Gastrocnemius medialis (tissue), 4 donors: ENCODE measurements around the gene NECTIN1.

ENCODE experiments used
- CTCF ChIP-seq, 5 experiments: fragments of 450-650 bp in 3 of 5; fragments of 200-600 bp in 2 of 5; sonication (generic) in 2 of 5; IDR thresholded peaks in 4 of 5; conservative IDR thresholded peaks in 1 of 5; 1 replicate in 4 of 5; 2 replicates in 1 of 5; pipeline ENCODE4 v1.5.1; 2016 to 2019; ENCODE audit warnings: antibody characterized with exemption in 5 of 5, mild to moderate bottlenecking in 3 of 5, moderate library complexity in 3 of 5
- POLR2A ChIP-seq, 2 donors: fragments of 450-650 bp; IDR thresholded peaks; one replicate each; pipeline ENCODE4 v1.6.1; 2017; ENCODE audit warnings: antibody characterized with exemption in 2 of 2, mild to moderate bottlenecking in 2 of 2, moderate library complexity in 2 of 2

- TF ChIP-seq CTCF (IDR thresholded peaks at IDR 0.05 in 4 of 5, conservative IDR thresholded peaks at IDR 0.05 in 1 of 5) (no peak), POLR2A (IDR thresholded peaks at IDR 0.05) (no peak)
Measured at GRCh38 chr11:119723243-119723951, 5.6 kb downstream of the NECTIN1 start.
